ENCODE measurements around the gene OTOG.

- TF ChIP-seq CREB1 (IDR thresholded peaks at IDR 0.05; ENCODE audit: low read depth) (no peak), RAD21 (IDR thresholded peaks at IDR 0.05; ENCODE audit: low read depth) (no peak), EP300 (IDR thresholded peaks at IDR 0.05; ENCODE audit: borderline replicate concordance) (no peak), YY1 (IDR thresholded peaks at IDR 0.05; ENCODE audit: low read depth) (no peak), TEAD4 (IDR thresholded peaks at IDR 0.05) (no peak), FOXM1 (IDR thresholded peaks at IDR 0.05; ENCODE audit: borderline replicate concordance, low read depth) (no peak)
Measured at GRCh38 chr11:17553249-17553546, 6.1 kb downstream of the OTOG start.

All from Ishikawa (cell line).